Measurements from ENCODE around the gene APOBEC3A.

DNA sequence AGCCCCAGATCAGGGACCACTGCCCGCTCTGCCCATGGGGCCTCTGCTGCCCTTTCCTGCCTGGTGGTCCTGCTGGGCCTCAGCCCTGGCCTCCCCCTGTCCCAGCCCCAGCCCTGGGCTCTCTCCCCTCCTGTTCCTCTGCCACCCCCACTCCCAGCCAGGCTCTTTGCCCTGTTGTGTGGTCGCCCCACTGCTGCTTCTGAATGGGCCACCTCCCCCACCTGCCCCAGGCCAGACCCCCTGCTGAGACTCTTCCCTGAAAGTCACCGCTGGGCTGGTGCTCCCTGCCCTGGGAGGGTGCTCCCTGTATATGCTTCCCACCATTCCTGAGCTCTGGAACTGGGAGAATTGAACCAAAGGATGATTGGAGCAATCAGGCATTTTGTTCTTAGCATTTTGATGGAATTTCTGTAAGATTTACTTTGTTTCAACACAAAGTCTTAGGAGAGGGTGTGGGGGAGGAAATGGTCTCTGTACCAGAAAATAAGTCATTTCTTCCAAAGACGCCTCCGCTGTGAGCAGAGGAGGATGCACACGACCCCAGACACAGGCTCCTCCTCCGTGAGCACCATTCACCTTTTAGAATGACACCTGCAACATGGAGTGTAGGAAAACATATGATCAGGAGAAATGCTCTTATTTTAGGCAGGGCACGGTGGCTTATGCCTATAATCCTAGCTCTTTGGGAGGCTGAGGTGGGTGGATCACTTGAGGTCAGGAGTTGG is 29.9 kb downstream of the APOBEC3A start:
- TF ChIP-seq, protein P1, sequence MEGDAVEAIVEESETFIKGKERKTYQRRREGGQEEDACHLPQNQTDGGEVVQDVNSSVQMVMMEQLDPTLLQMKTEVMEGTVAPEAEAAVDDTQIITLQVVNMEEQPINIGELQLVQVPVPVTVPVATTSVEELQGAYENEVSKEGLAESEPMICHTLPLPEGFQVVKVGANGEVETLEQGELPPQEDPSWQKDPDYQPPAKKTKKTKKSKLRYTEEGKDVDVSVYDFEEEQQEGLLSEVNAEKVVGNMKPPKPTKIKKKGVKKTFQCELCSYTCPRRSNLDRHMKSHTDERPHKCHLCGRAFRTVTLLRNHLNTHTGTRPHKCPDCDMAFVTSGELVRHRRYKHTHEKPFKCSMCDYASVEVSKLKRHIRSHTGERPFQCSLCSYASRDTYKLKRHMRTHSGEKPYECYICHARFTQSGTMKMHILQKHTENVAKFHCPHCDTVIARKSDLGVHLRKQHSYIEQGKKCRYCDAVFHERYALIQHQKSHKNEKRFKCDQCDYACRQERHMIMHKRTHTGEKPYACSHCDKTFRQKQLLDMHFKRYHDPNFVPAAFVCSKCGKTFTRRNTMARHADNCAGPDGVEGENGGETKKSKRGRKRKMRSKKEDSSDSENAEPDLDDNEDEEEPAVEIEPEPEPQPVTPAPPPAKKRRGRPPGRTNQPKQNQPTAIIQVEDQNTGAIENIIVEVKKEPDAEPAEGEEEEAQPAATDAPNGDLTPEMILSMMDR (IDR thresholded peaks at IDR 0.05 in 2 of 3, conservative IDR thresholded peaks at IDR 0.05 in 1 of 3; ENCODE audit: control insufficient read depth in 2 of 3, extremely low read depth in 1 of 3, insufficient read depth in 1 of 3, low read depth in 3 of 3, low read length in 3 of 3): no peak
- TF ChIP-seq E2F4 (IDR thresholded peaks at IDR 0.05; ENCODE audit: low read depth, low read length) (no peak), POLR2A (IDR thresholded peaks at IDR 0.05; ENCODE audit: low read depth, low read length) (no peak), SIN3A (IDR thresholded peaks at IDR 0.05; ENCODE audit: low read depth, low read length) (no peak), ETV6 (conservative IDR thresholded peaks at IDR 0.05 in 1 of 2, IDR thresholded peaks at IDR 0.05 in 1 of 2; ENCODE audit: borderline replicate concordance in 1 of 2, low read depth in 1 of 2) (no peak), SP1 (IDR thresholded peaks at IDR 0.05; ENCODE audit: low read depth, low read length) (no peak), EED (IDR thresholded peaks at IDR 0.05; ENCODE audit: low read depth) (no peak)
